Measurements from ENCODE around the gene UBE2J2. TPM values are rescaled to one million over a fixed set of nuclear protein-coding genes. Genes with fewer than 3 reads are reported as not detected.

Gene UBE2J2
- total RNA-seq, 3 donors from 2014 or later (not counting 1 experiment from before 2014, with no cell fraction given), result 66.0 to 84.2 (median 78.1) TPM

GRCh38 chr1:1274299-1274930 lies 761 bp upstream of the UBE2J2 start:
- no peaks in the 10 kb centered on the region for H3K9me3 Mint-ChIP-seq
- Histone ChIP-seq H3K4me3 (ENCODE audit: low read length) (peak overlapping the region; percentile 68), H3K4me1 (ENCODE audit: control insufficient read depth, insufficient read depth, low read length) (peaks cover 40% of the 10 kb centered on the region), H3K9me3 (ENCODE audit: control insufficient read depth, insufficient read depth, low read length) (no peaks in the 10 kb centered on the region), H3K27ac (ENCODE audit: low read length) (peak overlapping the region; percentile 21), H3K36me3 (ENCODE audit: control insufficient read depth, insufficient read depth, low read length) (no peaks in the 10 kb centered on the region), H3K27me3 (ENCODE audit: control insufficient read depth, insufficient read depth, low read length) (no peaks in the 10 kb centered on the region)
- DNase-seq (no peak), ATAC-seq (no peak)
- H3K36me3 Mint-ChIP-seq, result no peaks in the 10 kb centered on the region
- H3K4me3 Mint-ChIP-seq, result peak overlapping the region; percentile 81
- intact Hi-C loops (cut with micrococcal nuclease), result loop anchor here (5.0 kb wide), 2 partner anchors 33 to 157 kb away; partner anchors contain the start of genes ACAP3, C1orf159 and PUSL1
- TF ChIP-seq, protein P1, sequence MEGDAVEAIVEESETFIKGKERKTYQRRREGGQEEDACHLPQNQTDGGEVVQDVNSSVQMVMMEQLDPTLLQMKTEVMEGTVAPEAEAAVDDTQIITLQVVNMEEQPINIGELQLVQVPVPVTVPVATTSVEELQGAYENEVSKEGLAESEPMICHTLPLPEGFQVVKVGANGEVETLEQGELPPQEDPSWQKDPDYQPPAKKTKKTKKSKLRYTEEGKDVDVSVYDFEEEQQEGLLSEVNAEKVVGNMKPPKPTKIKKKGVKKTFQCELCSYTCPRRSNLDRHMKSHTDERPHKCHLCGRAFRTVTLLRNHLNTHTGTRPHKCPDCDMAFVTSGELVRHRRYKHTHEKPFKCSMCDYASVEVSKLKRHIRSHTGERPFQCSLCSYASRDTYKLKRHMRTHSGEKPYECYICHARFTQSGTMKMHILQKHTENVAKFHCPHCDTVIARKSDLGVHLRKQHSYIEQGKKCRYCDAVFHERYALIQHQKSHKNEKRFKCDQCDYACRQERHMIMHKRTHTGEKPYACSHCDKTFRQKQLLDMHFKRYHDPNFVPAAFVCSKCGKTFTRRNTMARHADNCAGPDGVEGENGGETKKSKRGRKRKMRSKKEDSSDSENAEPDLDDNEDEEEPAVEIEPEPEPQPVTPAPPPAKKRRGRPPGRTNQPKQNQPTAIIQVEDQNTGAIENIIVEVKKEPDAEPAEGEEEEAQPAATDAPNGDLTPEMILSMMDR (IDR thresholded peaks at IDR 0.05), result no peak
- H3K4me1 Mint-ChIP-seq, result peaks cover 28 to 34% of the 10 kb centered on the region in 2 donors
- H3K27ac Mint-ChIP-seq, result peak overlapping the region in 1 of 2 donors; percentile 51
- 32% methylated on average over 31 of the region's 31 CpGs for WGBS (ENCODE audit: insufficient coverage)
- H3K27me3 Mint-ChIP-seq (ENCODE audit: low read depth in 2 of 2), result no peaks in the 10 kb centered on the region

- peaks cover 28 to 41% of the 10 kb centered on the region in 2 donors for H3K4me1 Mint-ChIP-seq
- H3K27ac Mint-ChIP-seq, result peak overlapping the region; percentile 51 to 58
- no peaks in the 10 kb centered on the region for H3K27me3 Mint-ChIP-seq (ENCODE audit: low read depth in 2 of 2)
- peak in 1 of 2 donors; percentile 45 for DNase-seq
- under 1% methylated on average over 31 of the region's 31 CpGs for WGBS (ENCODE audit: insufficient coverage)
- Histone ChIP-seq H3K27me3 (ENCODE audit: control insufficient read depth, insufficient read depth, low read length) (no peaks in the 10 kb centered on the region), H3K4me1 (ENCODE audit: control insufficient read depth, insufficient read depth, low read length) (peaks cover 40% of the 10 kb centered on the region), H3K36me3 (ENCODE audit: control insufficient read depth, insufficient read depth, low read length) (peaks cover 2% of the 10 kb centered on the region), H3K4me3 (ENCODE audit: low read length) (peak overlapping the region; percentile 74), H3K9me3 (ENCODE audit: control insufficient read depth, insufficient read depth, low read length) (no peaks in the 10 kb centered on the region), H3K27ac (ENCODE audit: low read length) (peak overlapping the region; percentile 36)
- H3K4me3 Mint-ChIP-seq, result peak overlapping the region; percentile 84
- intact Hi-C loops (cut with micrococcal nuclease), result loop anchor here (5.0 kb wide), 2 partner anchors 34 to 156 kb away; partner anchors contain the start of genes ACAP3, C1orf159 and PUSL1
- TF ChIP-seq, protein P1 (IDR thresholded peaks at IDR 0.05), result no peak
- ATAC-seq, result peak; percentile 1 to 6 (median 3)
- H3K9me3 Mint-ChIP-seq, result no peaks in the 10 kb centered on the region
- H3K36me3 Mint-ChIP-seq, result no peaks in the 10 kb centered on the region
Measured at GRCh38 chr1:1273209-1273511, 494 bp downstream of the UBE2J2 start.

DNA sequence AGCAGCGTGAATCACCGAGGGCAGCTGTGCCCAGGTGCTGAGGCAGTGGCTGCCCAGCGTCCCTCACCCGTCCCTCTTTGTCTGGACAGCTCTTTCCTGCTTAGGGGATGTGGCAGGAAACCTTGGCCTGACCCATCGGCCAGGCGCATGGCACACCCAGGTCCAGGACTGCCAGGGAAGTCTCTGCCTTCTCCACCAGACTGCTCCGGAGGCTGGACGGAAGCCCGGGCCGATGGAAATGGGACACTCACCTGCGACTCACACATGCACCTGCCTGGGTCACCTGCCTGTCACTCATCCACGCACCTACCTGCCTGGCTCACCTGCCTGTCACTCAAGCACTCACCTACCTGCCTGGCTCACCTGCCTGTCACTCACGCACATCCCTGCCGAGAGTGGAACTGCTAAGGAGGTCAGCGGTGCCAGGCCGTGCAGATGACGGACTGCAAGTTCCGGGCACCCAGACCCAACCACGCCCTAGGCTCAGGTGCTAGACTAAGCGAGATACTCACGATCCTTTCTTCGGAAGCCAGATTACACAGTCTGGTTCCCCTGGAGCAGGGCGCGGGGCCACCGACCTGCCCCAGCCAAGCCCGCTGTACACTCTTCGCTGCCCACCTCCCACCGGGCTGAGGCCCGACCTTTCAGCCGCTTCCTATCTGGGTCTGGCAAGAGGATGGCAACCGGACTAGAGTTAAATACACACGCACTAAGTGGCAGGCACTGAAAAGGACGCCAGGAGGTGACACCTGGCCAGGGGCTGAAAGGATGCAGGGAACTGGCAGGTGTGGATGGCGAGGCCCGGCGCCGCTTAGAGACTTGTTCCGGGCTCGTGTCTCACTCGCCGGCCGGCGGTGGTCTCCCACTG lies 1.1 kb downstream of the UBE2J2 start:
- H3K9me3 ChIP-seq (ENCODE audit: control insufficient read depth, insufficient read depth, low read length), result no peaks in the 10 kb centered on the region
- Mint-ChIP-seq H3K36me3 (no peaks in the 10 kb centered on the region), H3K4me3 (peak overlapping the region; percentile 84), H3K27me3 (ENCODE audit: low read depth in 2 of 2) (no peaks in the 10 kb centered on the region), H3K27ac (peak overlapping the region; percentile 51 to 58), H3K9me3 (no peaks in the 10 kb centered on the region), H3K4me1 (peaks cover 28 to 44% of the 10 kb centered on the region in 2 donors)
- TF ChIP-seq, protein P1 (IDR thresholded peaks at IDR 0.05), result no peak
- H3K27ac ChIP-seq (ENCODE audit: low read length), result peak overlapping the region; percentile 36
- intact Hi-C loops (cut with micrococcal nuclease), result loop anchor here (5.0 kb wide), 2 partner anchors 35 to 155 kb away; partner anchors contain the start of genes ACAP3, C1orf159 and PUSL1
- peak in 1 of 3 donors; percentile 5 for ATAC-seq
- H3K36me3 ChIP-seq (ENCODE audit: control insufficient read depth, insufficient read depth, low read length), result peaks cover 3% of the 10 kb centered on the region
- WGBS (ENCODE audit: insufficient coverage), result 48% methylated on average over 43 of the region's 43 CpGs
- no peaks in the 10 kb centered on the region for H3K27me3 ChIP-seq (ENCODE audit: control insufficient read depth, insufficient read depth, low read length)
- peaks cover 42% of the 10 kb centered on the region for H3K4me1 ChIP-seq (ENCODE audit: control insufficient read depth, insufficient read depth, low read length)
- no peak for DNase-seq
- peak overlapping the region; percentile 74 for H3K4me3 ChIP-seq (ENCODE audit: low read length)

Data from natural killer cell (primary cell).